Diencephalon (tissue), 1 donor: ENCODE data around the gene PLEKHM1. TPM values are rescaled to one million over a fixed set of nuclear protein-coding genes. Genes with fewer than 3 reads are reported as not detected.

Experiments used
- small RNA-seq: library from RNA; depleted of rRNA; stranded (forward); fragments of <200 nt; gene quantifications from one replicate; pipeline ENCODE3, GENCODE V24; 2014
- total RNA-seq: library from RNA; depleted of rRNA; stranded (reverse); fragments of >200 nt; gene quantifications from one replicate; pipeline ENCODE4 v1.2.3, GENCODE V29; 2014

The PLEKHM1 gene
- total RNA-seq = 18.9 TPM

GRCh38 chr17:45490615-45491433, at the start of gene PLEKHM1:
Gene PLEKHM1 (minus strand): TSS chr17:45490721. CDS start chr17:45482484, 8,237 bp downstream.

GRCh38 chr17:45432405-45433158, 57.9 kb downstream of the PLEKHM1 start, which contains the start of gene ARHGAP27:
Gene ARHGAP27 (minus strand): TSS chr17:45432870. CDS start chr17:45430279, 2,591 bp downstream.

Small RNA genes within 50 kb of the gene (small RNA-seq; reads per million reads assigned to genes)
- not detected for gene RF00017

Other genes with a start within 250 kb of the PLEKHM1 start
- not detected for gene SPATA32, start 228.6 kb downstream of the PLEKHM1 start, total RNA-seq
- gene MAP3K14, start 173.7 kb downstream of the PLEKHM1 start, total RNA-seq = 1.6 TPM
- gene ARHGAP27, start 57.9 kb downstream of the PLEKHM1 start, total RNA-seq = 4.2 TPM